GM23248 (cell line): ENCODE measurements around the gene HDAC4. TPM values are rescaled to one million over a fixed set of nuclear protein-coding genes. Genes with fewer than 3 reads are reported as not detected.

Experiments
- DNase-seq: peaks from one replicate; pipeline ENCODE4 v3.0.0-alpha.2; 2015
- H2AFZ ChIP-seq: fragments of 200-600 bp; sonication (generic); 2 replicates; pipeline ENCODE4 v1.6.1; 2016; ENCODE audit warnings: antibody characterized with exemption
- H3F3A ChIP-seq: fragments of 200-600 bp; sonication (generic); 2 replicates; pipeline ENCODE4 v1.6.1; 2016; ENCODE audit warnings: mild to moderate bottlenecking, antibody characterized with exemption, mixed run types; ENCODE audit not compliant: insufficient read depth
- H3K27ac ChIP-seq: fragments of 200-600 bp; sonication (generic); 2 replicates; pipeline ENCODE4 v1.5.1; 2016; ENCODE audit warnings: mild to moderate bottlenecking
- H3K27me3 ChIP-seq: fragments of 200-600 bp; sonication (generic); replicated peaks from 2 replicates; pipeline ENCODE4 v1.6.1; 2016; ENCODE audit warnings: mild to moderate bottlenecking; ENCODE audit not compliant: insufficient read depth
- H3K36me3 ChIP-seq: fragments of 200-600 bp; sonication (generic); 2 replicates; pipeline ENCODE4 v1.6.1; 2016; ENCODE audit warnings: low read depth, mild to moderate bottlenecking
- H3K4me1 ChIP-seq: fragments of 200-600 bp; sonication (generic); 2 replicates; pipeline ENCODE4 v1.6.1; 2016; ENCODE audit warnings: mild to moderate bottlenecking; ENCODE audit not compliant: insufficient read depth
- H3K4me2 ChIP-seq: fragments of 200-600 bp; sonication (generic); one replicate; pipeline ENCODE4 v1.6.1; 2016; ENCODE audit warnings: mild to moderate bottlenecking; ENCODE audit not compliant: unreplicated experiment
- H3K4me3 ChIP-seq: fragments of 200-600 bp; sonication (generic); 2 replicates; pipeline ENCODE4 v1.5.1; 2016; ENCODE audit warnings: mild to moderate bottlenecking
- H3K79me2 ChIP-seq: fragments of 200-600 bp; sonication (generic); 2 replicates; pipeline ENCODE4 v1.6.1; 2016; ENCODE audit warnings: mild to moderate bottlenecking; ENCODE audit not compliant: insufficient read depth
- H3K9ac ChIP-seq: fragments of 200-600 bp; sonication (generic); 2 replicates; pipeline ENCODE4 v1.6.1; 2016; ENCODE audit warnings: mild to moderate bottlenecking
- H3K9me2 ChIP-seq: fragments of 200-600 bp; sonication (generic); 2 replicates; pipeline ENCODE4 v1.6.1; 2016; ENCODE audit warnings: mixed run types, mild to moderate bottlenecking, moderate library complexity; ENCODE audit not compliant: insufficient read depth
- H3K9me3 ChIP-seq: fragments of 200-600 bp; sonication (generic); one replicate; pipeline ENCODE4 v1.6.1; 2017; ENCODE audit warnings: low read depth
- H4K20me1 ChIP-seq: fragments of 200-600 bp; sonication (generic); 2 replicates; pipeline ENCODE4 v1.6.0; 2016; ENCODE audit not compliant: insufficient read depth
- EZH2 ChIP-seq: fragments of 200-600 bp; sonication (generic); IDR thresholded peaks from 2 replicates; pipeline ENCODE4 v1.6.1; 2018; ENCODE audit warnings: antibody characterized with exemption, mild to moderate bottlenecking; ENCODE audit not compliant: insufficient read depth, poor library complexity, severe bottlenecking
- EZH2phosphoT487 ChIP-seq: fragments of 200-600 bp; sonication (generic); IDR thresholded peaks from 2 replicates; pipeline ENCODE4 v1.6.1; 2018; ENCODE audit warnings: antibody characterized with exemption, moderate library complexity, mild to moderate bottlenecking, low read depth; ENCODE audit not compliant: insufficient read depth
- WGBS, 2 experiments: methylation state at CpG; one replicate each; pipeline ENCODE4 v1.1.6; 2015 to 2017; ENCODE audit warnings: low lambda C conversion rate in 2 of 2, low coverage in 1 of 2; ENCODE audit errors: missing lambda C conversion rate in 2 of 2; 5-methylcytosine and 5-hydroxymethylcytosine counted together
- in situ Hi-C: fragments of 300-500 bp; cut with MboI; formaldehyde crosslinking; loops from 2 replicates; pipeline ENCODE4 v1.15.0; 2020
- polyA plus RNA-seq: library from polyadenylated mRNA; unstranded; fragments of >200 nt; fragmentation: Nextera tagmentation; extraction: Ambion mirVana; gene quantifications from 2 replicates; pipeline ENCODE4 v1.2.1, GENCODE V29; 2016
- total RNA-seq: library from RNA; depleted of rRNA; stranded (reverse); fragments of >200 nt; shearing (Covaris generic); gene quantifications from 2 replicates; pipeline ENCODE4 v1.2.3, GENCODE V29; 2014

The HDAC4 gene
- total and polyA plus RNA-seq, 2 experiments from 2014 or later = 2.1 to 6.3 TPM

- Histone ChIP-seq H3K27me3 (no peaks in the 10 kb centered on the region), H4K20me1 (no peaks in the 10 kb centered on the region), H3K9me2 (no peaks in the 10 kb centered on the region), H3K36me3 (no peaks in the 10 kb centered on the region), H3K4me1 (peaks cover 20% of the 10 kb centered on the region), H3K9me3 (no peaks in the 10 kb centered on the region), H3K4me3 (no peak overlapping the region), H3K4me2 (no peak overlapping the region), H3K27ac (no peak overlapping the region), H3K9ac (no peak overlapping the region), H3F3A (peaks cover 9% of the 10 kb centered on the region), H2AFZ (no peak overlapping the region), H3K79me2 (peaks cover 46% of the 10 kb centered on the region)
- in situ Hi-C loops = no loop called here
- no peak for DNase-seq
- no peak for TF ChIP-seq EZH2phosphoT487
- WGBS, 2 experiments = 97 to 99% methylated on average over 10 of the region's 10 CpGs
Measured at GRCh38 chr2:239286901-239287300, 113.9 kb downstream of the HDAC4 start.

GRCh38 chr2:239285932-239286230 lies 114.9 kb downstream of the HDAC4 start:
- H3K9me3 ChIP-seq = no peaks in the 10 kb centered on the region
- H3K4me3 ChIP-seq = no peak overlapping the region
- H3K4me1 ChIP-seq = peaks cover 19% of the 10 kb centered on the region
- H3K27me3 ChIP-seq = no peaks in the 10 kb centered on the region
- TF ChIP-seq EZH2 (no peak), EZH2phosphoT487 (no peak)
- H3K4me2 ChIP-seq = no peak overlapping the region
- in situ Hi-C loops = no loop called here
- H2AFZ ChIP-seq = no peak overlapping the region
- no peak for DNase-seq
- peaks cover 44% of the 10 kb centered on the region for H3K79me2 ChIP-seq
- H3K27ac ChIP-seq = no peak overlapping the region
- 88 to 89% methylated on average over 3 of the region's 3 CpGs for WGBS, 2 experiments
- no peak overlapping the region for H3K9ac ChIP-seq
- no peaks in the 10 kb centered on the region for H4K20me1 ChIP-seq
- no peaks in the 10 kb centered on the region for H3K36me3 ChIP-seq
- peaks cover 9% of the 10 kb centered on the region for H3F3A ChIP-seq
- H3K9me2 ChIP-seq = no peaks in the 10 kb centered on the region

- H3K9me2 ChIP-seq = no peaks in the 10 kb centered on the region
- peaks cover 9% of the 10 kb centered on the region for H3F3A ChIP-seq
- H3K4me1 ChIP-seq = peaks cover 17% of the 10 kb centered on the region
- H3K9ac ChIP-seq = peak overlapping the region; percentile 52; the same call in 1 of the 2 replicates
- DNase-seq = peak; percentile 36
- peaks cover 40% of the 10 kb centered on the region for H3K79me2 ChIP-seq
- no peaks in the 10 kb centered on the region for H3K27me3 ChIP-seq
- in situ Hi-C loops = no loop called here
- no peaks in the 10 kb centered on the region for H4K20me1 ChIP-seq
- no peaks in the 10 kb centered on the region for H3K36me3 ChIP-seq
- H3K9me3 ChIP-seq = no peaks in the 10 kb centered on the region
- WGBS, 2 experiments = 39 to 44% methylated on average over 24 to 26 of the region's 26 CpGs
- TF ChIP-seq EZH2phosphoT487 = no peak
- no peak overlapping the region for H3K4me3 ChIP-seq
- no peak overlapping the region for H3K27ac ChIP-seq
- 0 out of 2 replicates have a peak overlapping the region, but pooled peaks have one; percentile 45 for H2AFZ ChIP-seq
- no peak overlapping the region for H3K4me2 ChIP-seq
Measured at GRCh38 chr2:239285071-239285931, 115.5 kb downstream of the HDAC4 start.

- peaks cover 28% of the 10 kb centered on the region for H3K4me1 ChIP-seq
- no peak overlapping the region for H2AFZ ChIP-seq
- H3K9me2 ChIP-seq = no peaks in the 10 kb centered on the region
- H3K4me2 ChIP-seq = no peak overlapping the region
- H3K27me3 ChIP-seq = no peaks in the 10 kb centered on the region
- DNase-seq = no peak
- H3K27ac ChIP-seq = no peak overlapping the region
- H3F3A ChIP-seq = peaks cover 19% of the 10 kb centered on the region
- H3K36me3 ChIP-seq = no peaks in the 10 kb centered on the region
- H4K20me1 ChIP-seq = no peaks in the 10 kb centered on the region
- H3K79me2 ChIP-seq = peaks cover 29% of the 10 kb centered on the region
- TF ChIP-seq EZH2 (no peak), EZH2phosphoT487 (no peak)
- no peak overlapping the region for H3K9ac ChIP-seq
- in situ Hi-C loops = no loop called here
- WGBS, 2 experiments = 94% methylated on average over 31 of the region's 31 CpGs
- no peak overlapping the region for H3K4me3 ChIP-seq
- H3K9me3 ChIP-seq = no peaks in the 10 kb centered on the region
Measured at GRCh38 chr2:239283961-239284795, 116.6 kb downstream of the HDAC4 start.
